Fibroblast of skin of back (primary cell): Measurements from ENCODE around the gene P3H2.
A peak's percentile ranks its signal among the peaks of the same experiment; 100 is the strongest.

ENCODE experiments used
- DNase-seq: peaks from one replicate; pipeline ENCODE4 v3.0.0-alpha.2; 2013

The P3H2 gene

GRCh38 chr3:189944285-189945145 is 176.2 kb downstream of the P3H2 start:
- DNase-seq: no peak

- DNase-seq: no peak
Measured at GRCh38 chr3:189942948-189943347, 177.7 kb downstream of the P3H2 start.

GRCh38 chr3:189941679-189942078 is 179.0 kb downstream of the P3H2 start:
- peak; percentile 59 for DNase-seq

DNA sequence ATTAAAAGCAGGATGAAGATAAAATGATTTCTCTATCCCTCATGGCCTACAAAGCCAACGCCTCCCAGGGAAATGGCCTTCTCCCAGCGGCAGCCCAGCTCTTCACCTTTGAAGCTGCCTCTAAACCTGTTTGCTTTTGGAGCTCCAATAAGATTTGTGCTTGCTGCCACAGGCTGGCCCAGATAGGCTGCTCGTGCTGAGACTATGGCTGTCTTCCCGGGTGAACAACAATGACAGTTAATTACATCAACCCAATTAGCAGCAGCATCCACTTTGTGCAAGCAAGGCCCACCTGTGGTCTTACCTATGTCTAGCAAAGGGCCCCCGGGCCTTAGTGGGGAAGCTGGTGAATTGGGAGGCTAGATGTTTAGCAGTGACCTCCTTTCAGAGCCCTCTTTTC is 179.6 kb downstream of the P3H2 start:
- DNase-seq: no peak

DNA sequence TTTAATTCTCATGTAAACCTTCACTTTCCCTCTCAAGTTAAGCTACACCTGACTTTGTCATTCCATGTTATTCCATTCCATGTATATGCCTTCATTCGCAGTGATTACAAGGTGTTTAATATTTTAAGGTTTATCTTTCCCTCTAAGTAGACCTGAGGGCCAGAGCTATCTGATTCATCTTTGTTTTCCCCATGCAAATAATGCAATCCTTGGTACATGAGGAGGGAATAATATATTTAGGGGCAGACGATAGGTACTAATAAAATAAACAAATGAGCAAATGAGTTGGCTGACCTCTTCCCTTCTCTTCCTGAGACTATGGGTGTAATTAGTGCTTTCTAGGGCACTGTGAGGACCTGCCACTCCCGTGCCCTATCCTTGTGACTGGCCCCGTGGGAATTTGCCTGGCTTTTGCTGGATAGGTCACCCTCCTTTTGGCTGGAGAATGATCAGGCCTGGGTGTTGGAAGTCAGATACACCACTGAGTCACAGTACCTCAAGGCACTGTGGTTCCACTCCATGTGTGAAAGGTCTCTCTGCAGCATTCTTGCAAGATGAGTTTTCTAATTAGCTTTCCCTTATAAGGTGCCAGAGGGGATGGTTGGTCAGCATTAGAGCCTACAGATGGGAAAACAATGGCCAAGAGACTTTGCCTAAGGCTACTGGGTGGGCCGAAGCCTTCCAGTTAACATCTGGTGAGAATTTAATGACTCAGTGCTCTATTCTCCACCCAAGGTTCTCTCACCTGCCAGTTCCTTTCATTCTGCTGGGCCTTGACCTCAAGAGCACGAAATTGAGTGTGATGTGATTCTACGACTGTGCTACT is 183.2 kb downstream of the P3H2 start:
- peak; percentile 99 for DNase-seq

- DNase-seq: no peak
Measured at GRCh38 chr3:189936201-189936945, 184.3 kb downstream of the P3H2 start.

- no peak for DNase-seq
Measured at GRCh38 chr3:189927975-189928895, 192.5 kb downstream of the P3H2 start.

DNA sequence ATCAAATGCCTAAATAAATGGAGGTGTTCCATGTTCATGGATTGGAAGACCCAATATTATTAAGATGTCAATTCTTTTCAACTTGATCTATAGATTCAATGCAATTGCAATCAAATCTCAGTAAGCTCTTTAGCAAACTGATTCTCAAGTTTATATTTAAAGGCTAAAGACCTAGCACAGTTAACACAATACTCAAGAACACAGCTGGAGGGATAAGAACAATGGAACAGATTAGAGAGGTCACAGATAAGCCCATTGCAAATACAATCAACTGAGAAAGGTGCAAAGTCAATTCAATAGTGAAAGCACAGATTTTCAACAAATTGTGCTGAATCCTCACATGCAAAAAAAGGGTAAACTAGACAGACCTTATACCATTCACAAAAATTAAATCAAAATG is 198.9 kb downstream of the P3H2 start:
- no peak for DNase-seq

- DNase-seq: peak; percentile 84
Measured at GRCh38 chr3:189914799-189915198, 205.9 kb downstream of the P3H2 start.

GRCh38 chr3:189911001-189911400 is 209.7 kb downstream of the P3H2 start:
- DNase-seq: no peak

GRCh38 chr3:189909573-189909972 is 211.1 kb downstream of the P3H2 start:
- DNase-seq: no peak

GRCh38 chr3:189909139-189909538 is 211.6 kb downstream of the P3H2 start:
- no peak for DNase-seq

DNA sequence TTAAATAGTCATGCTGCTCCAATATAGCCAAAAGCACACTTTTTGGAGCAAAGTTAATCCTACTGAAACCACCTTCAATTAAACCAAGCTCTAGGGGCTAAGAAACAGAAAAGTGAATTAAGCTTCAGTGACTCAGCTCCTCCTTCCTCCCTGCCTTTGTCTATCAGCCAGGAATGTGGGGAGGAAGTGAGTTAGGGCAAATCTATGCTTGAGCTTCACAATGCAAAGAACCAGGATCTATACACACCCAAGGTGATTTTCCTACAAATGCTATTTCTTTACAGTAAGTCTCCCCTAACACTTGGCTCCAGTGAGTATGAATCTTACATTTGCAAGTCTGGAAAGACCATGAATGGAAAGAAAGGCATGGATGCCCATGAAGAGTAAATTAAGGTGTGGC is 212.1 kb downstream of the P3H2 start:
- peak; percentile 89 for DNase-seq

DNA sequence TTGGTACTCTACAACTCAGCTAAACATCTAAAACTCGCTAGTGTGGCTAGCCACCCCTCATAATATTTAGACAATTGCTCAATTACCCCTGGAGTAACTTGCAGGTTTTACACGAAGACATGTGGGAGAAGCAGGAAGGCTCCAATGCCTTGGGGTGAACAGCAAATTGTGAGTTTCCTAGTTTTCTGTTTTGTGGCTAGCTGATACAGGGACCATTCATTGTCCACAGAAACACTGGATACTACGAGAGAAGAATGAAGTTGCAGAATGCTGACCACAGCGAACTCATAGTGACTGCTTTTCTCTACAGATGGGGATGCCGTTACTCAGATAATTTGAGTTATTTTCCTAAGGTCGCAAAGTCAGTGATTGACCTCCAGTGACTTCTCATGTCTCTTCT is 212.9 kb downstream of the P3H2 start:
- DNase-seq: no peak
